ENCODE results near the gene CEACAM21.
"Not testable (repeated sequence)": the region's sequence is repeated elsewhere in the genome, so short reads cannot be mapped to it uniquely, and the experiment has no call there.

The CEACAM21 gene

GRCh38 chr19:41551212-41551610 is 24.8 kb upstream of the CEACAM21 start:
- no peak for DNase-seq

- DNase-seq = no peak
Measured at GRCh38 chr19:41551711-41552110, 24.3 kb upstream of the CEACAM21 start.

GRCh38 chr19:41552558-41552957 is 23.4 kb upstream of the CEACAM21 start:
- DNase-seq = no peak

- no peak for DNase-seq
Measured at GRCh38 chr19:41553804-41554203, 22.2 kb upstream of the CEACAM21 start.

- DNase-seq = no peak
Measured at GRCh38 chr19:41554907-41555306, 21.1 kb upstream of the CEACAM21 start.

- no peak for DNase-seq
Measured at GRCh38 chr19:41555748-41556147, 20.2 kb upstream of the CEACAM21 start.

- DNase-seq = no peak
Measured at GRCh38 chr19:41563854-41564514, 12.0 kb upstream of the CEACAM21 start.

- no peak for DNase-seq
Measured at GRCh38 chr19:41564515-41565378, 11.2 kb upstream of the CEACAM21 start.

- DNase-seq = no peak
Measured at GRCh38 chr19:41565379-41565720, 10.6 kb upstream of the CEACAM21 start.

GRCh38 chr19:41566001-41566400 is 10.0 kb upstream of the CEACAM21 start:
- no peak for DNase-seq

- DNase-seq = no peak
Measured at GRCh38 chr19:41569481-41570150, 6.3 kb upstream of the CEACAM21 start.

GRCh38 chr19:41570179-41570578 is 5.8 kb upstream of the CEACAM21 start:
- DNase-seq = no peak

- DNase-seq = peak; percentile 64 to 93
Measured at GRCh38 chr19:41570639-41571112, 5.3 kb upstream of the CEACAM21 start.

GRCh38 chr19:41577144-41577830 is 1.3 kb downstream of the CEACAM21 start:
- no peak for DNase-seq

- DNase-seq = no peak
Measured at GRCh38 chr19:41577833-41578232, 1.9 kb downstream of the CEACAM21 start.

GRCh38 chr19:41578886-41579285 is 2.9 kb downstream of the CEACAM21 start:
- no peak for DNase-seq

- DNase-seq = not testable (repeated sequence)
Measured at GRCh38 chr19:41581068-41581467, 5.1 kb downstream of the CEACAM21 start.

- DNase-seq = not testable (repeated sequence)
Measured at GRCh38 chr19:41582577-41583182, 6.7 kb downstream of the CEACAM21 start.

GRCh38 chr19:41584260-41584810 is 8.4 kb downstream of the CEACAM21 start:
- DNase-seq = no peak

- no peak for DNase-seq
Measured at GRCh38 chr19:41584931-41585330, 9.0 kb downstream of the CEACAM21 start.

GRCh38 chr19:41586064-41586463 is 10.1 kb downstream of the CEACAM21 start:
- DNase-seq = no peak
